DOHH2 (cell line): ENCODE results near the gene MTERF4.

Experiments
- EZH2phosphoT487 ChIP-seq: fragments of 200-600 bp; sonication (generic); IDR thresholded peaks from 2 replicates; pipeline ENCODE4 v1.6.1; 2017; ENCODE audit warnings: borderline replicate concordance, mild to moderate bottlenecking, antibody characterized with exemption, low read length, moderate library complexity, mixed read lengths
- TF ChIP-seq, protein P1 (sequence below): fragments of 200-600 bp; sonication (generic); IDR thresholded peaks from one replicate; pipeline ENCODE4 v1.5.1; 2014; ENCODE audit warnings: antibody characterized with exemption, mild to moderate bottlenecking, low read depth, low read length; ENCODE audit not compliant: poor library complexity, severe bottlenecking

DNA sequence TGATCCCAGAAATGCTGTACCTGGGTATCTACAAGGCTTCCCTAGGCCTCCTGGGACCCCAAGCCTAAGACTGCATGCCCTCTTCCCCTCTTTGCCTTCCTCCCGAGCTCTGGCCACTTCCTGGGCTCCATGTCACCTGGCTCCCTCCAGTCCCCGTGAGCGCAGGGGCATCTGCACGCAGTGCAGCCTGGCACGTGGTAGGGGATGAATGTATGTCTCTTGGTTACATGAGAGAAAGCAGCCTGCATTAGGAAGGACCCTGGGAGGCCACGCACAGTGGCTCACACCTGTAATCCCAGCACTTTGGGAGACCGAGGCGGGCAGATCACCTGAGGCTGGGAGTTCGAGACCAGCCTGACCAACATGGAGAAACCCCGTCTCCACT, 31.3 kb upstream of the MTERF4 start:
- TF ChIP-seq, protein P1, sequence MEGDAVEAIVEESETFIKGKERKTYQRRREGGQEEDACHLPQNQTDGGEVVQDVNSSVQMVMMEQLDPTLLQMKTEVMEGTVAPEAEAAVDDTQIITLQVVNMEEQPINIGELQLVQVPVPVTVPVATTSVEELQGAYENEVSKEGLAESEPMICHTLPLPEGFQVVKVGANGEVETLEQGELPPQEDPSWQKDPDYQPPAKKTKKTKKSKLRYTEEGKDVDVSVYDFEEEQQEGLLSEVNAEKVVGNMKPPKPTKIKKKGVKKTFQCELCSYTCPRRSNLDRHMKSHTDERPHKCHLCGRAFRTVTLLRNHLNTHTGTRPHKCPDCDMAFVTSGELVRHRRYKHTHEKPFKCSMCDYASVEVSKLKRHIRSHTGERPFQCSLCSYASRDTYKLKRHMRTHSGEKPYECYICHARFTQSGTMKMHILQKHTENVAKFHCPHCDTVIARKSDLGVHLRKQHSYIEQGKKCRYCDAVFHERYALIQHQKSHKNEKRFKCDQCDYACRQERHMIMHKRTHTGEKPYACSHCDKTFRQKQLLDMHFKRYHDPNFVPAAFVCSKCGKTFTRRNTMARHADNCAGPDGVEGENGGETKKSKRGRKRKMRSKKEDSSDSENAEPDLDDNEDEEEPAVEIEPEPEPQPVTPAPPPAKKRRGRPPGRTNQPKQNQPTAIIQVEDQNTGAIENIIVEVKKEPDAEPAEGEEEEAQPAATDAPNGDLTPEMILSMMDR = no peak
- no peak for TF ChIP-seq EZH2phosphoT487
